Measurements from ENCODE around the gene TTC32.

Gene TTC32

GRCh38 chr2:19899985-19900930 is 1.5 kb downstream of the TTC32 start:
- Mint-ChIP-seq H3K9me3 (no peaks in the 10 kb centered on the region), H3K4me3 (peak overlapping the region; percentile 93), H3K27me3 (ENCODE audit: low read depth, poor library complexity) (peaks cover 4% of the 10 kb centered on the region), H3K4me1 (peaks cover 60% of the 10 kb centered on the region), H3K36me3 (ENCODE audit: low read depth) (no peaks in the 10 kb centered on the region), H3K27ac (peak overlapping the region; percentile 46)
- TF ChIP-seq CTCF (IDR thresholded peaks at IDR 0.05) = no peak
- DNase-seq = no peak

DNA sequence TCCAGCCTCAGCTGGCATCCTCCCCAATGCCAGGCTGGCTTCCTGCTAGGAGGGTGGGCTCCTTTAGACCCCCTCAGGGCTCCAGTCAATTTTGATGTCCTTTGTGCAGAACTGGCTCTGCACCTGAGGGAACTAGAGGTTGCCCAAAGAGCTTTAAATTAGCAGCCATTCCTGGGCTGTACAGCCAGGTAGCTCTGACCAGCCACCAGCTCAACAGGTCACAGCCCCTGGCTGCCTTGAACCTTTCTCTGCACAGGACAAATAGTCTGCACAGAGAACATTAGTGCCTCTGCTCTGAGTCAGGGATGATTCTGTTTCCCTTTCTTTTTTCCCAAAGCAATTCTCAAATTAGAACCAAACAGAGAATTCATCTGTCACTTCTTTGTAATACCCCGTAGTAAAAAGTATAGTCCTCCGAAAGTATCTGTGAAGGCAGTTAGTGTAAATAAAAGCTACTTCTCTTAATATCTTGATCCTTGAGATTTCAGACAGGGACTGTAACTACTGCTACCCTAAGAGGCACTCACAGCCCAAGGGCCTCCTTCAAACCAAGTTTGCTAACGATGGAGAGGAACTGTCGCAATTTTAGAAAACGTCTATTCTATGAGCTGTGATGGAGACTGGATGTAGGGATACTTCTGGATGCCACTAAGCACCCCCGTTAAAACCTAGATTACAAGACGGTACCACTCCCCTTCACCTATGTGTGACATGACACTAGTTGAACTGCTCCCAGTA is 3.0 kb downstream of the TTC32 start:
- DNase-seq = no peak
- H3K4me3 Mint-ChIP-seq = peak overlapping the region; percentile 51

DNA sequence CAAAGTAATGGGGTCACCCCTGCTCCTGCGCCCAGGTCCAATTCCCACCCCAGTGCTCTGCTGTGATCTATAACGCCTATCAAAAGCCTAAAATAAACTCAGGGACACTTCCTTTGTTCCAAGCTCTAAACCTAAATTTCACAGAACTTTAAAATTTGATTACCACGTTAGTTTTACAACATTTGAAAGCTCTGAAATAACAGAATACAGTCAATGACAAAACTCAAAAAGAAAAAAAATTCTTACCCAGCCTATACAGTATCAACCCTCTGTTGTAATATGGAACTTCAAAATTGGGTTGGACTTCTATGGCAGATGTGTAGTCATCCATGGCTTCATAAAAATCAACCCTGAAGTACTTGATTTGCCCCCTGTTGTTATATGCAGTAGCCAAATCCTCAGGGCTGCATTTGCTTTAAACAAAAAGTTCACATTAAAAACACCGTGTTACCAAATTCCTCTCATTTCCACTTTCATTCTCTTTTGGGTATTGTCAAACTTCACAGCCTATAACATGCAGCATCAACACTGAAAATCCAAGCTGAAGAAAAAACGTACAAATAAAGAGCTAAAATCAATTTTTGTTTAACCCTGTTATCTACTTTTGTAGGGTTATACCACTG is 4.0 kb downstream of the TTC32 start:
- Mint-ChIP-seq H3K36me3 (ENCODE audit: low read depth) (peaks cover 10% of the 10 kb centered on the region), H3K4me1 (peaks cover 69% of the 10 kb centered on the region), H3K9me3 (no peaks in the 10 kb centered on the region), H3K27me3 (ENCODE audit: low read depth, poor library complexity) (no peaks in the 10 kb centered on the region), H3K27ac (no peak overlapping the region), H3K4me3 (peak overlapping the region; percentile 65)
- no peak for TF ChIP-seq CTCF (IDR thresholded peaks at IDR 0.05)
- no peak for DNase-seq

More for the DNA sequence above, 3.0 kb downstream of the TTC32 start:
- TF ChIP-seq CTCF (IDR thresholded peaks at IDR 0.05) = no peak
- Mint-ChIP-seq H3K4me1 (peaks cover 70% of the 10 kb centered on the region), H3K27me3 (ENCODE audit: low read depth, poor library complexity) (no peaks in the 10 kb centered on the region), H3K27ac (no peak overlapping the region), H3K36me3 (ENCODE audit: low read depth) (peaks cover 4% of the 10 kb centered on the region), H3K9me3 (no peaks in the 10 kb centered on the region)

DNA sequence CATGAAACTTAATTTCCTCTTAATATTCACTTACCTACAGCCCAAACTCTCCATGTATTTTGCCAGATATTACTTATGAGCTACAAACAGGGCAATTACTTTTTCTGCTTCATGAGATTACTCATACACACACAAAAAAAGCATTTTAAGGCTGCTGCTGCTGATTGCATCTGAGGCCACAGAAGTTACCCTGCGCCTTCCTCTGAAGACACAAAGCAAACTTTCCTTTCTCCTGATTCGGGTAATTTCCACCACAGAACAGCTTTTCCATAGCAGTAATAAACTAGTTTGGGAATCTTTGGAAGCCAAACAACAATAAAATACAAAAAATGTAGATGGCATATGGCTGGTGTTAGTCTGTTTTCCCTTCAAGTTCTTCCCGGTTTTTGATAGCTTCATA is 6.2 kb downstream of the TTC32 start:
- no peaks in the 10 kb centered on the region for H3K27me3 Mint-ChIP-seq (ENCODE audit: low read depth, poor library complexity)
- peaks cover 10% of the 10 kb centered on the region for H3K36me3 Mint-ChIP-seq (ENCODE audit: low read depth)
- DNase-seq = no peak
- no peak overlapping the region for H3K4me3 Mint-ChIP-seq
- no peak for TF ChIP-seq CTCF (IDR thresholded peaks at IDR 0.05)
- H3K27ac Mint-ChIP-seq = no peak overlapping the region
- peaks cover 64% of the 10 kb centered on the region for H3K4me1 Mint-ChIP-seq
- H3K9me3 Mint-ChIP-seq = no peaks in the 10 kb centered on the region

DNA sequence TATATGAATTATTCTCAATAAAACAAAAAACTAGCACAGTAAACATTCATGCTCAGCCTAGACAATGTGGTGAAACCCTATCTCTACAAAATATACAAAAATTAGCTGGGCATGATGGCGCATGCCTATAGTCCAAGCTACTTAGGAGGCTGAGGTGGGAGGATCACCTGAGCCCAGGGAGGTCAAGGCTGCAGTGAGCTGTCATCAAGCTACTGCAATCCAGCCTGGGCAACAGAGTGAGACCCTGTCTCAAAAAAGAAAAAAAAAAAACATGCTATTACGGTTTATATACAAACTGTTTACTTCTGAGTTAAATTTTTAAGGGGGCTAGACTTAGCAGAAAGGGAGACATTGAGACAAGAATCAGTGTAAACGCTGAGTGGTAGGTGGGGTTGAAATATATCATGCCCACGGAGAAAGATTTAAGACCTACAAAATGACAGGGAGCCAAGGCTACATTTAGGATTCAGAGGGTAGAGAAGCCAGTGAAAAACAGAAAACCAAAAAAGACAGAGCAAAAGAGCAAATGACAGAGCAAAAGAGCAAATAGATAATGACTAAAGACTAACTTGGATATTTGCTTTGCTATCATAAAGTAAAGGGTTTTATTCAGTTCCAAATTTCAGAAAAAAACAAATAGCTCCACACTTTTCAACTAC is 7.5 kb downstream of the TTC32 start:
- Mint-ChIP-seq H3K4me1 (peaks cover 67% of the 10 kb centered on the region), H3K27me3 (ENCODE audit: low read depth, poor library complexity) (no peaks in the 10 kb centered on the region), H3K27ac (no peak overlapping the region), H3K36me3 (ENCODE audit: low read depth) (peaks cover 10% of the 10 kb centered on the region), H3K9me3 (no peaks in the 10 kb centered on the region), H3K4me3 (no peak overlapping the region)
- no peak for DNase-seq
- no peak for TF ChIP-seq CTCF (IDR thresholded peaks at IDR 0.05)
